Measurements from ENCODE around the gene DENND6A.

DNA sequence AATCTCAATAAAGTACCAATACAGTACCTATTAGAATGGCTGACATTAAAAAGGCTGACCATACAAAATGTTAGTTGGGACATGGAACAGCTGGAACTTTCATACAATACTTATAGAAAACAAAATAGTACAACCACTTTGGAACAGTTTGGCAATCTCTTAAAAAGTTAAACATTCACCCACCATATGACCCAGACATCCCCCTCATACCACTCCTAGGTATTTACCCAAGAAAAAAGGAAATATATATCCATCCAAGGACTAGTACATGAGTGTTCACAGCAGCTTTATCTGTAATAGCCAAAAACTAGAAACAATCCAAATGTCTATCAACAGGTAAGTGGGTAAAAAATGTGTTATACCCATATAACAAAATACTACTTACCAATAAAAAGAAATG is 70.5 kb downstream of the DENND6A start:
- TF ChIP-seq, protein P1, sequence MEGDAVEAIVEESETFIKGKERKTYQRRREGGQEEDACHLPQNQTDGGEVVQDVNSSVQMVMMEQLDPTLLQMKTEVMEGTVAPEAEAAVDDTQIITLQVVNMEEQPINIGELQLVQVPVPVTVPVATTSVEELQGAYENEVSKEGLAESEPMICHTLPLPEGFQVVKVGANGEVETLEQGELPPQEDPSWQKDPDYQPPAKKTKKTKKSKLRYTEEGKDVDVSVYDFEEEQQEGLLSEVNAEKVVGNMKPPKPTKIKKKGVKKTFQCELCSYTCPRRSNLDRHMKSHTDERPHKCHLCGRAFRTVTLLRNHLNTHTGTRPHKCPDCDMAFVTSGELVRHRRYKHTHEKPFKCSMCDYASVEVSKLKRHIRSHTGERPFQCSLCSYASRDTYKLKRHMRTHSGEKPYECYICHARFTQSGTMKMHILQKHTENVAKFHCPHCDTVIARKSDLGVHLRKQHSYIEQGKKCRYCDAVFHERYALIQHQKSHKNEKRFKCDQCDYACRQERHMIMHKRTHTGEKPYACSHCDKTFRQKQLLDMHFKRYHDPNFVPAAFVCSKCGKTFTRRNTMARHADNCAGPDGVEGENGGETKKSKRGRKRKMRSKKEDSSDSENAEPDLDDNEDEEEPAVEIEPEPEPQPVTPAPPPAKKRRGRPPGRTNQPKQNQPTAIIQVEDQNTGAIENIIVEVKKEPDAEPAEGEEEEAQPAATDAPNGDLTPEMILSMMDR (conservative IDR thresholded peaks at IDR 0.05 in 1 of 2, IDR thresholded peaks at IDR 0.05 in 1 of 2; ENCODE audit: low read depth in 1 of 2, low read length in 2 of 2): no peak
- TF ChIP-seq EZH2 (IDR thresholded peaks at IDR 0.05; ENCODE audit: low read length, missing control alignments): no peak

Data from fibroblast of lung (primary cell).